Left colon (tissue), 2 donors: ENCODE measurements around the gene MEMO1. TPM values are rescaled to one million over a fixed set of nuclear protein-coding genes. Genes with fewer than 3 reads are reported as not detected.
"Not testable (repeated sequence)": the region's sequence is repeated elsewhere in the genome, so short reads cannot be mapped to it uniquely, and the experiment has no call there.

Source experiments
- ATAC-seq: fragments of 200-7000 bp; cut with Tn5 transposase; one replicate; pipeline ENCODE4 v1.9.1; 2020; ENCODE audit warnings: mild to moderate bottlenecking, moderate library complexity
- DNase-seq, 2 donors: peaks; one replicate each; pipeline ENCODE4 v3.0.0-alpha.2; 2020
- intact Hi-C, 2 donors: fragments of 100-400 bp; cut with DNase I in 1 of 2; cut with micrococcal nuclease in 1 of 2; formaldehyde crosslinking; loops; one replicate each; pipeline versions ENCODE4 v1.11.2 to v1.14.0; 2022; cut with DNase I, micrococcal nuclease
- total RNA-seq, 2 donors: library from RNA; stranded (reverse); fragmentation: NEBNext Ultra II Directional; extraction: Animal tissue kit (Norgen Biotek cat#: 25700); gene quantifications; one replicate each; pipeline ENCODE4 v1.2.1, GENCODE V29; 2021
- donor health status: DM: no; HTN: no; CAD: no.
- donor health status: DM: yes; HTN: yes; CAD: no.

MEMO1 gene
- total RNA-seq, 2 donors from 2014 or later = 28.2 to 29.1 TPM

DNA sequence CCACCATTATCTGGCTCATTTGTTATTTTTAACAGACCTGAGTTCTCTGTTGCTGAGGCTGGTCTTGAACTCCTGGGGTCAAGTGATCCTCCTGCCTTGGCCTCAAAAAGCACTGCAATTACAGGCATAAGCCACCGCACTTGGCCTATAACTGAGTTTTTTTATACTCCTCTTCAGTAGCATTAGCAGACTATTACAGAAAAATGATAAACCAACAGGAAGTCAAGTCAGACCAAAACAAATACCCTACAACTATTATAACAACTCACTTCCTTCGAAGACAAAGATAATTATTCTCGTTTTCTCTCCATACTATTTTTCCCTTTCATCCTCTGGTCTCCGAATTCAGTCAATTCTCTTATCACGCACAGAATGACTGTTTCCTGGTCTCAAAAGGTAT is 78.2 kb downstream of the MEMO1 start:
- DNase-seq = no peak
- intact Hi-C loops = no loop called here
- no peak for ATAC-seq

GRCh38 chr2:31931916-31932315 is 78.9 kb downstream of the MEMO1 start:
- intact Hi-C loops = no loop called here
- ATAC-seq (no peak), DNase-seq (no peak)

DNA sequence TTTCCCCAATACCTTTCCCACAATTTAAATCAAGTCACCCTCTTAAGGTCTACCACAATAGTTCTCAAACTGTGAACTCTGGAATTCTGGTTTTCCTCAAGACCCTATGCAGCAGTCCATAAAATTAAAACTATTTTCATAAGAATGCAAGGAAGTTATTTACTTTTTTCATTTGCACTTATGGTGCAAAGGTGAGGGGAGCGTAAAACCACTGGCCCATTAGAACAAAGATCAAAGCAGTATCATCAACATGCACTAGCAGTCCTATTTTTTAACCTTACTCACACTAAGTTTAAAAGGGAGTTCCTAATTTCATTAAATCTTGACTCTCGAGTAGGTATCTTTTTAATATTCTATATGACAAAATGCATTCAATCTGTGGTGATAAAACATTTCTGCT is 85.3 kb downstream of the MEMO1 start:
- intact Hi-C loops = no loop called here
- DNase-seq (no peak), ATAC-seq (no peak)

DNA sequence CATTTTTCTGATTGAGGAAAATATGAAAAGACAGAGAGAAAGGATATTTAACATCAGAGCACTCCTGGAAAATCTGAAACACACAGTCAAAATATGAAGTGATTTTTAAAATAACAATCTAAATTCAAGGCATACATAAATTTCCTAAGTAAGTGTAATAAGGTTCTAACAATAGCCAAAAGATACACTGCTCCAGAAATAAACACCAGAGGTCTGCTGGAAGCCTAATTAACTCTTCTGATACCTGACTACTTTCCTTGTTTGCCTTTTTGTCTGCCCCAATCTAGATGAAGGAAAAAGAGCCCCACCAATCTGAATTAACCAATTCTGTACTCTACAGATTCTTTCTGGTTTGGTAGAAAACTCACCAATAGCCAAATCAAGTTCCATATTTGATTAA is 87.1 kb downstream of the MEMO1 start:
- DNase-seq = no peak
- no peak for ATAC-seq
- intact Hi-C loops = no loop called here

DNA sequence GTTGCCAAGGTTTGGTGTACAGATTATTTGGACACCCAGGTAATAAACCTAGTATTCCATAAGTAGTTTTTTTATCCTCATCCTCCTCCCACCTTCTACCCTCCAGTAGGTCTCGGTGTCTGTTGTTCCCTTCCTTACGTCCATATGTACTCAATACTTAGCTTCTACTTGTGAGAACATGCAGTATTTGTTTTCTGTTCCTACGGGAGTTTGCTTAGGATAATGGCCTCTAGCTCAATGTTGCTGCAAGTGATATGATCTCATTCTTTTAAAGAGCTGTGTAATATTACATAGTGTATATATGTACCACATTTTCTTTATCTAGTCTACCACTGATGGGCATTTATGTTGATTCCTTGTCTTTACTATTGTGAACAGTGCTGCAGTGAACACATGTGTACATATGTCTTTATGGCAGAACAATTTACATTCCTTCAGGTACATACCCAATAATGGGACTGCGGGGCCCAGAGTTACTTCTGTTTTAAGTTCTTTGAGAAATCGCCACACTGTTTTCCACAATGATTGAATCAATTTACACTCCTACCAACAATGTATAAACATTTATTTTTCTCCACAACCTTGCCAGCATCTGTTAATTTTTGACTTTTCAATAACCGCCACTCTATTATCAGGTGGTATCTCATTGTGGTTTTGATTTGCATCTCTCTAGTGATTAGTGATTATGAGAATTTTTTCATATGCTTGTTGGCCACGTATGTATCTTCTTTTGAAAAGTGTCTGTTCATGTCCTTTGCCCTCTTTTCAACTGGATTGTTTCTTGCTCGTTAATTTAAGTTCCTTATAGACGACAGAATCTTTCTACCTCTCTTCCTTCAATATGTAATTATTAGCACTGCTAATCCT is 88.0 kb downstream of the MEMO1 start:
- DNase-seq (no peak), ATAC-seq (peak; percentile 48)
- intact Hi-C loops = no loop called here

DNA sequence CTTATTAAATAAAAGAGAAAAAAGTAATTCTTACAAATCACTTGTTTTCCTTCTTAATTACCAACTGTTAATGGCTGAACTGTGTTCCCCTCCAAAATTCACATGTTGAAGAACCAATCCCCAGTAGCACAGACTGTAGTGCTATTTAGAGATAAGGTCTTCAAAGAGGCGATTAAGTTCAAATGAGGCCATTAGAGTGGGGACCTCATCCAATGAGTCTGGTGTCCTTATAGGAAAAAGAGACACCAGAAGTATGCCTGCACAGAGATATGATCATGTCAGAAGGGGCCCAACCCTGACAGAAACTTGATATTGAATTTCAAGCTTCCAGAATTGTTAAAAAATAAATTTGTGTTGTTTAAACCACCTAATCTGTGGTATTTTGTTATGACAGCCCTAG is 89.8 kb downstream of the MEMO1 start:
- intact Hi-C loops = no loop called here
- no peak for ATAC-seq
- no peak for DNase-seq

GRCh38 chr2:31919499-31919898 is 91.3 kb downstream of the MEMO1 start:
- DNase-seq (no peak), ATAC-seq (no peak)
- intact Hi-C loops = no loop called here

GRCh38 chr2:31909661-31910060 is 101.1 kb downstream of the MEMO1 start:
- no peak for DNase-seq
- no peak for ATAC-seq
- intact Hi-C loops = no loop called here

GRCh38 chr2:31907491-31907890 is 103.3 kb downstream of the MEMO1 start:
- intact Hi-C loops, DNase-seq, ATAC-seq: not testable (repeated sequence)

DNA sequence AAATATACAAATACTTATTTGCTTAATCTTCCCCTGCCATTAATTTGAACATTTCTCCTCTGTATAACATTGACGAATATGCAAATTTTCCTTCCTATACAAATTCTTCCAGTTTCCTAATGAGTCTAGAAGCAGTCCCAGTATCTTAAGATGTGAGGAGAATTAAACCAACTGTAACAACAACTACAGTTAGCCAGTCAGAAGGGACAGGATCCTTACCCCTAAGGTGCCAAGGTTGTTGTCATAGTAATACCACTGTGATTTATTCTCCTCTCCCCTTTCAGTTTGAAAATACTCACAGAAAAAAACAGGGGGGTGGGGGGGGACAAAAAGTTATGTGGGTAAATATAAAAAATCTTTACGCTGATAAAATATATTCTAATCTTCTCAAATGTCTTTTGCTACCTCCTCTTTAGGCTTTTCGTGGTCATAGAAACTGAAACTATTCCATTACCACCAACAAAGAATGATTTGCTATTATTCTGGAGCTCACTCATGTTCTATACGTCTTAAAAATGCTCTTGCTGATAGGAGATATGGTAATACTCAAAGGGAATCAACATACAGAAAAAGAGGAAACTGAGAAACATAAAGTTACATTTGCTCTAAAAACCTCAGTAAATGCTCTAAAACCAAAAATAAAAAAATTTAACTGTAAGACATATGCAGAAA is 107.6 kb downstream of the MEMO1 start:
- ATAC-seq (no peak), DNase-seq (no peak)
- intact Hi-C loops = no loop called here

DNA sequence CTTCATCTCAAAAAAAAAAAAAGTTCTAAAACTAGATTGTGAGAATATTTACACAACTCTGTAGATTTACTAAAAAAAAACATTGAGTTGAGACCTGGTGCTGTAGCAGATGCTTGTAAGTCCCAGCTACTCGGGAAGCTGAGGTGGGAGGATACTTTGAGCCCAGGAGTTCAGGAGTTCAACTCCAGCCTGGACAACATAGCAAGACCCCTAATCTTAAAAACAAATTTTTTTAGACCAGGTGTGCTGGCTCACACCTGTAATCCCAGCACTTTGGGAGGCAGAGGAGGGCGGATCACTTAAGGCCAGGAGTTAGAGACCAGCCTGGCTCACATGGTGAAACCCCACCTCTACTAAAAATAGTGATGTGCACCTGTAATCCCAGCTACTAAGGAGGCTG is 108.9 kb downstream of the MEMO1 start:
- ATAC-seq (no peak), DNase-seq (no peak)
- intact Hi-C loops = no loop called here

DNA sequence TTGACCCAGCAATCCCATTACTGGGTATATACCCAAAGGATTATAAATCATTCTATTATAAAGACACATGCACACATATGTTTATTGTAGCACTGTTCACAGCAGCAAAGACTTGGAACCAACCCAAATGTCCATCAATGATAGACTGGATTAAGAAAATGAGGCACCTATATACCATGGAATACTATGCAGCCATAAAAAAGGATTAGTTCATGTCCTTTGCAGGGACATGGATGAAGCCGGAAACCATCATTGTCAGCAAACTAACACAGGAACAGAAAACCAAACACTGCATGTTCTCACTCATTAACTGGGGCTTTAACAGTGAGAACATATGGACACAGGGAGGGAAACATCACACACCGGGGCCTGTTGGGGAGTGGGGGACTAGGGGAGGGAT is 110.7 kb downstream of the MEMO1 start:
- ATAC-seq = not testable (repeated sequence)

GRCh38 chr2:31898346-31898745 is 112.5 kb downstream of the MEMO1 start:
- DNase-seq, intact Hi-C loops, ATAC-seq: not testable (repeated sequence)

More for the DNA sequence above, 110.7 kb downstream of the MEMO1 start:
- DNase-seq, intact Hi-C loops: not testable (repeated sequence)

DNA sequence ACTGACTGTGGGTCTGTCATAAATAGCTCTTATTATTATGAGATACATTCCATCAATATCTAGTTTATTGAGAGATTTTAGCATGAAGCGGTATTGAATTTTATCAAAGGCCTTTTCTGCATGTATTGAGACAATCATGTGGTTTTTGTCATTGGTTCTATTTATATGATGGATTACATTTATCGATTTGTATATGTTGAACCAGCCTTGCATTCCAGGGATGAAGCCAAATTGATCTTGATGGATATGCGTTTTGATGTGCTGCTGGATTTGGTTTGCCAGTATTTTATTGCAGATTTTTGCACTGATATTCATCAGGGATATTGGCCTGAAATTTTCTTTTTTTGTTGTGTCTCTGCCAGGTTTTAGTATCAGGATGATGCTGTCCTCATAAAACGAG is 113.5 kb downstream of the MEMO1 start:
- DNase-seq, ATAC-seq, intact Hi-C loops: not testable (repeated sequence)

GRCh38 chr2:31896293-31896692 is 114.5 kb downstream of the MEMO1 start:
- ATAC-seq (no peak), DNase-seq (no peak)
- intact Hi-C loops = no loop called here

DNA sequence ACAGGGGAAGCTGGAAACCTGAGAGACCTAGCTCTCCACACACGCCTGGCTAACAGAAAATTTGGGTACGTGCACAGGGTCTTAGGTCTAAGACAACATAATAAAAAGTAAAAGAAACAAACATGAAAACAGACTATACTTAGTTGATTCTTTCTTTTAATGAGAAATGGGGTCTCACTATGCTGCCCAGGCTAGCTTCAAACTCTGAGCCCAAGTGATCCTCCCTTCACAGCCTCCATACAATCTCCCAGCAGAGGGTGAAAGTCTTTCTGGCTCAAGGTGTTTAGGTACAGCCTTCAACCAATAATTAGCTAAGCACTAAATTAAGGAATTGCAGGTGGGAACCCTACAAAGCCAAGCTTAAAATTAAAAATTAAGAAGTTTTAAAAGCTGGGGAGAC is 116.2 kb downstream of the MEMO1 start:
- intact Hi-C loops = no loop called here
- DNase-seq = no peak
- ATAC-seq = no peak

DNA sequence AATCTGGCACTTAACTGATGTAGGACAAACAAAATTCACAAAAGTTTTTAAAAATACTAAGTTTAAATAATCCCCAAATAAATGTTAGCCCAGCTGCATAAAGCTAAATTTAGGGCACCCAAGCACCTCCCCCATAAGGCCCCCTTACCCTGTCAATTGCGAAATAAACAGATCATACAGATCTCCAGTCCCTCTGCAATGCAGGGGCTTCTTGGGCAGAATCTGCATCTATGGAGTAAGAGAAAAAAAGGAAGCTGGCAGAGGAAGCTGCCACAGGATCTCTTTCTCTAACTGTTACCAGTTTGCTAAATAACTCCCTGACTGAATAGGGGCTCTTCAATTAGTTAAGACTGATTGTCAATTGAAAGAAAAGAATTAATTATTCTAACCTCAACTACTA is 117.7 kb downstream of the MEMO1 start:
- intact Hi-C loops = no loop called here
- DNase-seq (no peak), ATAC-seq (no peak)

DNA sequence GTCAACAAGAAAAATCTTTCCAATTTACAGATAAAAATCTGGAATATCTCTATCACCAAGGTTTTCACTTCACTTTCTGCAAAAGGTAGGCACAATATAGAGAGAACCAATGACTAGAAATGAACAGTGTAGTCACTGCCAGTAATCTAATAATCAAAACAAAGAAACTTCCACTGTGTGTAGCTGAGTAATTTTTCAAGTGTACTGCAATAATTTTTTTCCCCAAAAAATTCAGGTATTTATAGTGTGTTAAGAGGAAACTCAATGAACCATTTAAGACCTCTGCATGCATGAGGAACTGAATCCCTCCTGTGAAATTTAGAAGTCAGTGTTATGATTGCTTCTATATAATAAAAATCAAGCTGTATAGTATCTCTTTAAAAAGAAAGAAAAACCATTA is 121.8 kb downstream of the MEMO1 start:
- DNase-seq (no peak), ATAC-seq (no peak)
- intact Hi-C loops = no loop called here

DNA sequence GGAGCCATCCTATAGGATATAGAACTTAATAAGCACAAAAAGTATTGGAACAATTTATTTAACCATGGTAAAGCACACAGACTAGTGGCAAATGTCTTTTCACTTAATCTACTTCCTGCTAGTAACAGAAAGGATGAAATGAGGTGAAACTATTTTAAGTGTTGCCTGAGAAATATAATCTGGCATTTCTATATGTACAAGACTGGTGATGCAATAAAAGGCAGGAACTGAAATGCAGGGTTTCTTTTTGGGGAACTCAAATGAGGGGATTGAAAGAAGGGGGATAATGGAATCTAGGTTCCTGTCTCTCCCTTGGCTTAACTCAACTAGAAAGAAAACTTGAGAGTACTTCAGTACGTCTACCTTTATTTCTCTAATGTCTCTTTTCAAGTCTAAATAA is 122.3 kb downstream of the MEMO1 start:
- ATAC-seq (no peak), DNase-seq (no peak)
- intact Hi-C loops = no loop called here

DNA sequence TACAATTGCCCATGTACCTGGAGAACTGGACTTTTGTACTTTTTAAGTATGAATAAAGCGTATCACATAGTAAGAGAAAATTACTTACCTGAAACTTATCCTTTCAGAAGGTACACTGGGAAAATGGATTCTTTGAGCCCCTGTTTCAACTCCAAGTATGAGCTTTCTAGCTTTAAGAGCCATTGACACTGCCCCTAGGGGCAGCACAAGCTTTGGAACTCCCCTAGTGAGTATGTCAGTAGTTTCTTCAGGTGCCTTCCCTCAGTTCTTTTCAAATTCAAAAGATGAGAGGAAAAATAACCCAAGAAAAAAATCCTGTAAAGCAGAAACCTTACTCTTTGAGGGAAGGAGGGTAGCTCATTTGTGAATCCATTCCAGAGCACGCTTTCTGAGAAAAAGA is 124.1 kb downstream of the MEMO1 start:
- no peak for DNase-seq
- ATAC-seq = peak; percentile 37
- intact Hi-C loops = no loop called here
